ENCODE data around the gene RFTN1. TPM values are rescaled to one million over a fixed set of nuclear protein-coding genes. Genes with fewer than 3 reads are reported as not detected.

RFTN1 gene
- total and polyA plus RNA-seq, 9 of the 15 experiments (the other 6 are each of a cell fraction or from before 2014, with no cell fraction given), result 0.08 to 0.51 (median 0.11) TPM; not detected in 6

DNA sequence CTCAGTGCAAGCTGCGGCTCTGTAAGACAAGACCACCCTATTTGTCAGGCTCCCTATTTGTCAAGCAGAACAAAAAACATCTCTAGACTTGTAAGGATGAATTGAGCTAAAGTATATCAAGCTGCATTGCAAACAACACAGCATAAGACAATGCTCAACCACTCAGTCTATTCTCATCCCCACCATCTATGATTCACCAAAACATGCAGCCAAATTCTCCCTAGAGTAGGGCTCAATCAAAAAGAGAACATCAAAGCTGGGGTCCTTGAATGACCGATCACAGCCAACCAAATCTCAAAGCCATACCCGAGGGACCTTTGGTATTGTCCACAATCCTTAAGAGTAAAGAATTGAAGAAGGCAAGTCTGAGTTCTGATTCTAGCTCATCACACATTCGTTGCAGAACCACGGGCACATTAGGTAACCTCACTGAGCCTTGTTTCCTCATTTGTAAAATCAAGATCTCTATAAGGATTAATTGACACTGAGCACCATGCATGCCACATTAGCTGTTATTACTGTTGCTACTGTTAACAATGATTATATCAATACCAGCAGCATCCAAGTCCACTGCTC, 31.2 kb downstream of the RFTN1 start:
- BruUV-seq (replicated peaks), result no TSS peak
- TF ChIP-seq WHSC1 (IDR thresholded peaks at IDR 0.05; ENCODE audit: low read length) (no peak), ZNF764 (CRISPR knock-in tag; IDR thresholded peaks at IDR 0.05; ENCODE audit: low read depth) (no peak), NFIC (IDR thresholded peaks at IDR 0.05) (no peak), MYC (IDR thresholded peaks at IDR 0.05; ENCODE audit: low read depth, low read length) (no peak), MYC (CRISPR knock-in tag; IDR thresholded peaks at IDR 0.05; ENCODE audit: borderline replicate concordance, low read depth) (no peak), MEIS2 (IDR thresholded peaks at IDR 0.05; ENCODE audit: partially characterized antibody) (no peak), ZNF699 (CRISPR knock-in tag; IDR thresholded peaks at IDR 0.05; ENCODE audit: insufficient replicate concordance) (no peak), ZSCAN29 (IDR thresholded peaks at IDR 0.05) (no peak), TCF7L2 (IDR thresholded peaks at IDR 0.05; ENCODE audit: low read depth, low read length) (no peak), ZNF311 (CRISPR knock-in tag; IDR thresholded peaks at IDR 0.05) (no peak), ZNF324 (CRISPR knock-in tag; IDR thresholded peaks at IDR 0.05) (no peak)
- TF ChIP-seq, protein P1, sequence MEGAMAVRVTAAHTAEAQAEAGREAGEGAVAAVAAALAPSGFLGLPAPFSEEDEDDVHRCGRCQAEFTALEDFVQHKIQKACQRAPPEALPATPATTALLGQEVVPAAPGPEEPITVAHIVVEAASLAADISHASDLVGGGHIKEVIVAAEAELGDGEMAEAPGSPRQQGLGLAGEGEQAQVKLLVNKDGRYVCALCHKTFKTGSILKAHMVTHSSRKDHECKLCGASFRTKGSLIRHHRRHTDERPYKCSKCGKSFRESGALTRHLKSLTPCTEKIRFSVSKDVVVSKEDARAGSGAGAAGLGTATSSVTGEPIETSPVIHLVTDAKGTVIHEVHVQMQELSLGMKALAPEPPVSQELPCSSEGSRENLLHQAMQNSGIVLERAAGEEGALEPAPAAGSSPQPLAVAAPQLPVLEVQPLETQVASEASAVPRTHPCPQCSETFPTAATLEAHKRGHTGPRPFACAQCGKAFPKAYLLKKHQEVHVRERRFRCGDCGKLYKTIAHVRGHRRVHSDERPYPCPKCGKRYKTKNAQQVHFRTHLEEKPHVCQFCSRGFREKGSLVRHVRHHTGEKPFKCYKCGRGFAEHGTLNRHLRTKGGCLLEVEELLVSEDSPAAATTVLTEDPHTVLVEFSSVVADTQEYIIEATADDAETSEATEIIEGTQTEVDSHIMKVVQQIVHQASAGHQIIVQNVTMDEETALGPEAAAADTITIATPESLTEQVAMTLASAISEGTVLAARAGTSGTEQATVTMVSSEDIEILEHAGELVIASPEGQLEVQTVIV (CRISPR knock-in tag; IDR thresholded peaks at IDR 0.05; ENCODE audit: borderline replicate concordance), result no peak
- no peaks in the 10 kb centered on the region for H3K4me1 ChIP-seq (replicated peaks in 1 of 2; ENCODE audit: control insufficient read depth in 2 of 2, insufficient read depth in 2 of 2, low read length in 2 of 2)
- H3K4me2 ChIP-seq (ENCODE audit: insufficient read depth, low read length), result no peak overlapping the region
- peaks cover 6 to 22% of the 10 kb centered on the region in 2 experiments; a peak in 4 of 5 replicates for H3K27me3 ChIP-seq (ENCODE audit: control insufficient read depth in 2 of 2, insufficient read depth in 2 of 2, low read length in 2 of 2)
- ChIA-PET POLR2A (interaction anchor here (0.6 to 2.5 kb wide), 3 partner anchors 8 to 34 kb away, joined by 3 to 7 read pairs (median 6); no protein-coding TSS in a partner anchor), CTCF (ENCODE audit: low intra/inter-chr PET ratio) (no interaction called here)
- no peaks in the 10 kb centered on the region for H3K36me3 ChIP-seq (ENCODE audit: control insufficient read depth, insufficient read depth, low read length)
- FAIRE-seq, result peak; percentile 69
- no peak for DNase-seq (ENCODE audit: extremely low read depth in 1 of 4, low spot score in 3 of 4)
- no peaks in the 10 kb centered on the region for H4K20me1 ChIP-seq (replicated peaks; ENCODE audit: control insufficient read depth, insufficient read depth, low read length)
- H3K9me1 ChIP-seq (ENCODE audit: control insufficient read depth, insufficient read depth, low read length), result no peaks in the 10 kb centered on the region
- no peak overlapping the region for H3K4me3 ChIP-seq
- H3K9me3 ChIP-seq (replicated peaks; ENCODE audit: control insufficient read depth, insufficient read depth, low read depth, low read length), result no peaks in the 10 kb centered on the region
- no peak for ATAC-seq
- 1% methylated on average over 5 of the region's 5 CpGs for WGBS (ENCODE audit: insufficient coverage, low coverage, missing lambda C conversion rate)
- intact Hi-C loops (cut with micrococcal nuclease), result no loop called here
- H2AFZ ChIP-seq (ENCODE audit: low read depth, low read length), result no peak overlapping the region
- no peak overlapping the region for H3K27ac ChIP-seq (ENCODE audit: extremely low read depth, low read depth, low read length)
- H3K9ac ChIP-seq (ENCODE audit: insufficient read depth in 1 of 2, low read depth in 2 of 2, low read length in 2 of 2), result no peak overlapping the region
- H3K79me2 ChIP-seq (ENCODE audit: control insufficient read depth, insufficient read depth, low read length), result no peaks in the 10 kb centered on the region
- in situ Hi-C loops (cut with MboI), result no loop called here
